Choroid plexus epithelial cell (primary cell): Measurements from ENCODE around the gene AHSA1.

ENCODE experiments used
- DNase-seq: peaks from one replicate; pipeline ENCODE4 v3.0.0-alpha.2; 2010; ENCODE audit warnings: low read depth
- H3K4me3 ChIP-seq: 2 replicates; pipeline ENCODE4 v1.5.1; 2011; ENCODE audit warnings: low read depth, mild to moderate bottlenecking, control low read depth, low read length, moderate library complexity
- CTCF ChIP-seq: conservative IDR thresholded peaks from 2 replicates; pipeline ENCODE4 v1.5.1; 2011; ENCODE audit warnings: low read depth, mild to moderate bottlenecking, control low read depth, inconsistent platforms, low read length, moderate library complexity

AHSA1 gene

DNA sequence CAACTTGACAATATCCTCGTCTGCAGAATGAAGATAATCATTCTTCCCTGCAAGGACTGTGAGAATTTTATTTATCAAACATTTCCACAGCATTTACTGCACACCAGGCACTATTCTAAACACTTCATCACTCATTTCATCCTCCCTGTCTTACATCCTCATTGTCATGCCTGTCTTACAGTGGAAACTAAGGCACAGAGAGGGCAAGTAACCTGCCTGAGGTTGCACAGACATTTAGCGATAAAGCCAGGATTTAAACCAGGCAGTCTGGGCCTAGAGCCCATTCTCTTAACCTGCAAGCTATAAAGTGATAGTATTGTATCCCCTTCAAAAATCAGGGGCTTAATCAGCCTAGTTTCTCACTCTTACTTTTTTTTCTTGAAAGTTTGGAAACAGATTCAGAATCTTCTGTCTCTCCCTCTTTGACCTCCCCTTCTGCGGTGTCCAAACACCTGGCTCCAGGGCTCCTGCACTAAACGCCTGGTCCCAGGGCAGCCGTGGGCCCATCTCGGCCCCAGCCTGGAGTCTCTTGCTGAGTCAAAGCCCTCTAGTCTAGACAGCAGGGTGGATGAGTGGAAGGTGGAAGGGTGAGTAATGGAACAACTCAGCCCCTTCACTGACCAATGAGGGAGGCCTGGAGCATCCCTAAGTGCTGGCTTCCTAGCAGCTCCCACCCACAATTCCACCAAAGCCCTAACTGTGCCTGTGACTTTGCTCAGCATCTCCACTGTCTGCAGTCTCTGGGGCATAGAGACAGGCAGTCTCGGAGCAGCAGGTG lies 28.2 kb downstream of the AHSA1 start:
- DNase-seq: peak; percentile 46
- H3K4me3 ChIP-seq: no peak overlapping the region
- TF ChIP-seq CTCF: no peak

- H3K4me3 ChIP-seq: no peak overlapping the region
- no peak for TF ChIP-seq CTCF
- no peak for DNase-seq
Measured at GRCh38 chr14:77488558-77488957, 30.7 kb downstream of the AHSA1 start.

DNA sequence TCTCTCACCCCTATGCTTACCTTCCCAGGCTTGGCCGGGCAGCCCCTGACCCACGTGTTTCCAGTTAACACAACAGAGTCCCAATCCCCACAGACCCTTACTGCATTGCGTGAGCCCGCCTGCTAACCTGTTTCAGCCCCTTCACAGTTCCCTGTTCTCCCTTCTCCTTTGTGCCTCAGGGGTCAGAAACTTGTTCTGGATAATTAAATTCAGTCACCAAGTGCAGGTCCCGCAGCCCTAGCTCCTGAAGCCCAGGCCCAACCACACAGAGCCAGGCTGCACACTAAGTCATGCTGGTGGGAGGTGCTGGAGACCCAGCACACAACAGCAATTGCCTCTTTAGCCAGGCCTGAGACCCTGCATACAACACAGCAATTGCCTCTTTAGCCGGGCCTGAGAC lies 31.1 kb downstream of the AHSA1 start:
- no peak for DNase-seq
- H3K4me3 ChIP-seq: no peak overlapping the region
- TF ChIP-seq CTCF: no peak

DNA sequence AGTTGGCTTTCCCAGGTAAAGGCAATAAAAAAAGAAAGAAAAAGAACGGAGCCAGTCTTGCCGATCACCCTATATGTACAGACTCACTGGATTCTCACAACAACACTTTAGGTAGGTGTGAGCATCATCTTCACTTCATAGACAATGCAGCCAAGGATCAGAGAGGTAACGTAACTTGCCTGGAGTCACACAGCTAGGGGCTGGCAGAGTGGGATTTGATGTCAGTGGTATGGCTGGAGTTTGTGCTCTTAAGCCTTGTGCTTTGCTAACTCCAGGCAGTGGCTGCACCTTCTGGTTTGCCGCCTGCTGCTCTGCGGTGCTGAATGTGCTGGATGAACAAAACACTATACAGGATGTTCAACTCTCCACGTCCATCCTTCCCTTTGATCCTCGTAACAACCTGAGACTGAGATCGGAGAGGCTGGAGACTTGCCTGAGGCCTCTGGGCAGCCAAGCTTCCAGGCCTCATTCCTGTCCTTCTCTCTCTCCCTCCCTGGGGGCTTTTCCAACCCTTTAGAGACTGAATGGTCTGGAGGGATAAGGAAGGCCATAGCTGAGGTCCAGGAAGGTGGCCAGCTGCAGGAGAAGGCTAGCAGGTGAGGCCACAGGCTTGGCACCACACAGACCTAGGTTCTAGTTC lies 32.6 kb downstream of the AHSA1 start:
- no peak for TF ChIP-seq CTCF
- H3K4me3 ChIP-seq: no peak overlapping the region
- DNase-seq: no peak

- no peak for TF ChIP-seq CTCF
- no peak overlapping the region for H3K4me3 ChIP-seq
- no peak for DNase-seq
Measured at GRCh38 chr14:77491056-77491455, 33.2 kb downstream of the AHSA1 start.

GRCh38 chr14:77495334-77495733 lies 37.4 kb downstream of the AHSA1 start:
- TF ChIP-seq CTCF: no peak
- H3K4me3 ChIP-seq: no peak overlapping the region
- DNase-seq: no peak
